GM18870 (cell line): ENCODE results near the gene LGALS7B.
"Not testable (repeated sequence)": the region's sequence is repeated elsewhere in the genome, so short reads cannot be mapped to it uniquely, and the experiment has no call there.

ENCODE experiments used
- ATAC-seq: cut with Tn5 transposase; IDR thresholded peaks from one replicate; pipeline ENCODE4 v1.9.1; 2021; ENCODE audit warnings: moderate library complexity; ENCODE audit not compliant: unreplicated experiment

Gene LGALS7B

GRCh38 chr19:38793671-38794070, 4.7 kb downstream of the LGALS7B start:
- no peak for ATAC-seq

GRCh38 chr19:38795549-38795948, 6.5 kb downstream of the LGALS7B start:
- ATAC-seq: no peak

- ATAC-seq: no peak
Observed at GRCh38 chr19:38796154-38796553, 7.2 kb downstream of the LGALS7B start.

GRCh38 chr19:38797781-38798180, 8.8 kb downstream of the LGALS7B start:
- not testable (repeated sequence) for ATAC-seq

GRCh38 chr19:38799104-38799503, 10.1 kb downstream of the LGALS7B start:
- no peak for ATAC-seq

- no peak for ATAC-seq
Observed at GRCh38 chr19:38800577-38801347, 11.8 kb downstream of the LGALS7B start.

- ATAC-seq: no peak
Observed at GRCh38 chr19:38801359-38802095, 12.5 kb downstream of the LGALS7B start.

GRCh38 chr19:38803543-38803942, 14.5 kb downstream of the LGALS7B start:
- ATAC-seq: no peak

- no peak for ATAC-seq
Observed at GRCh38 chr19:38805180-38805579, 16.2 kb downstream of the LGALS7B start.

- no peak for ATAC-seq
Observed at GRCh38 chr19:38806371-38806770, 17.4 kb downstream of the LGALS7B start.

GRCh38 chr19:38807374-38808098, 18.5 kb downstream of the LGALS7B start:
- ATAC-seq: not testable (repeated sequence)

GRCh38 chr19:38808741-38809140, 19.7 kb downstream of the LGALS7B start:
- no peak for ATAC-seq

GRCh38 chr19:38809592-38810252, 20.7 kb downstream of the LGALS7B start:
- no peak for ATAC-seq

GRCh38 chr19:38812009-38812840, 23.2 kb downstream of the LGALS7B start:
- ATAC-seq: no peak

- ATAC-seq: no peak
Observed at GRCh38 chr19:38812841-38813320, 23.9 kb downstream of the LGALS7B start, which contains the start of gene LGALS4. Gene LGALS4, minus strand, starts transcription at chr19:38812945. Its CDS starts 59 bp downstream, at chr19:38812886.

GRCh38 chr19:38813323-38813722, 24.3 kb downstream of the LGALS7B start:
- no peak for ATAC-seq

- not testable (repeated sequence) for ATAC-seq
Observed at GRCh38 chr19:38813932-38814331, 24.9 kb downstream of the LGALS7B start.

- ATAC-seq: no peak
Observed at GRCh38 chr19:38815059-38816001, 26.3 kb downstream of the LGALS7B start.
